Body of pancreas (tissue), 4 donors: Measurements from ENCODE around the gene ACIN1.

Experiments used
- CTCF ChIP-seq, 7 experiments: fragments of 450-650 bp in 4 of 7; fragments of 200-600 bp in 3 of 7; sonication (generic) in 3 of 7; IDR thresholded peaks; one replicate each; pipeline ENCODE4 v1.5.1; 2016 to 2019; ENCODE audit warnings: antibody characterized with exemption in 7 of 7
- POLR2A ChIP-seq, 3 donors: fragments of 450-650 bp; IDR thresholded peaks; one replicate each; pipeline ENCODE4 v1.6.1; 2016; ENCODE audit warnings: antibody characterized with exemption in 3 of 3, mild to moderate bottlenecking in 2 of 3

GRCh38 chr14:23060536-23061260, 34.2 kb downstream of the ACIN1 start:
- TF ChIP-seq CTCF (IDR thresholded peaks at IDR 0.05) = no peak
- no peak for TF ChIP-seq POLR2A (IDR thresholded peaks at IDR 0.05)
